GM18870 (cell line): ENCODE results near the gene TMEM255A.

Experiments
- ATAC-seq: cut with Tn5 transposase; IDR thresholded peaks from one replicate; pipeline ENCODE4 v1.9.1; 2021; ENCODE audit warnings: moderate library complexity; ENCODE audit not compliant: unreplicated experiment

Gene TMEM255A

GRCh38 chrX:120269373-120270035, 41.8 kb downstream of the TMEM255A start:
- no peak for ATAC-seq

- no peak for ATAC-seq
These were observed 46.9 kb downstream of the TMEM255A start for GRCh38 chrX:120264341-120264740.

GRCh38 chrX:120262859-120263708, 48.2 kb downstream of the TMEM255A start:
- ATAC-seq: no peak

GRCh38 chrX:120260369-120260768, 50.9 kb downstream of the TMEM255A start:
- ATAC-seq: no peak

GRCh38 chrX:120253784-120254183, 57.5 kb downstream of the TMEM255A start:
- ATAC-seq: no peak

GRCh38 chrX:120251471-120252011, 59.7 kb downstream of the TMEM255A start:
- no peak for ATAC-seq

- peak; percentile 90 for ATAC-seq
These were observed 60.6 kb downstream of the TMEM255A start, which contains the start of gene ZBTB33 for GRCh38 chrX:120250522-120251271. Gene ZBTB33, plus strand, starts transcription at chrX:120250812. Its CDS starts 2,604 bp downstream, at chrX:120253416.

- ATAC-seq: peak; percentile 67
These were observed 66.3 kb downstream of the TMEM255A start for GRCh38 chrX:120244735-120245498.

GRCh38 chrX:120244395-120244734, 66.9 kb downstream of the TMEM255A start:
- ATAC-seq: peak; percentile 23

- ATAC-seq: no peak
These were observed 68.4 kb downstream of the TMEM255A start for GRCh38 chrX:120242813-120243212.

GRCh38 chrX:120238933-120239332, 72.3 kb downstream of the TMEM255A start:
- no peak for ATAC-seq

GRCh38 chrX:120236687-120237479, 74.4 kb downstream of the TMEM255A start:
- no peak for ATAC-seq

GRCh38 chrX:120235284-120235683, 76.0 kb downstream of the TMEM255A start:
- no peak for ATAC-seq

GRCh38 chrX:120228187-120228908, 82.9 kb downstream of the TMEM255A start:
- no peak for ATAC-seq

- no peak for ATAC-seq
These were observed 86.9 kb downstream of the TMEM255A start for GRCh38 chrX:120224388-120224787.

GRCh38 chrX:120223374-120223773, 87.9 kb downstream of the TMEM255A start:
- no peak for ATAC-seq

GRCh38 chrX:120213438-120214265, 97.6 kb downstream of the TMEM255A start:
- ATAC-seq: peak; percentile 69
